ENCODE results near the gene SSX2. TPM values are rescaled to one million over a fixed set of nuclear protein-coding genes. Genes with fewer than 3 reads are reported as not detected.
"Not testable (repeated sequence)": the region's sequence is repeated elsewhere in the genome, so short reads cannot be mapped to it uniquely, and the experiment has no call there.

The SSX2 gene
- total RNA-seq = not detected

GRCh38 chrX:52707078-52707477, at the start of gene SSX2:
TSS of gene SSX2 (minus strand) at chrX:52707178. CDS start at chrX:52705749, 1,429 bp downstream.
- H3K4me1 Mint-ChIP-seq; H3K36me3 Mint-ChIP-seq (ENCODE audit: low read depth); H3K27me3 Mint-ChIP-seq; H3K4me3 Mint-ChIP-seq; H3K9me3 Mint-ChIP-seq; H3K27ac Mint-ChIP-seq; ATAC-seq (replicated peaks): not testable (repeated sequence)

- not testable (repeated sequence) for H3K4me3 Mint-ChIP-seq; H3K4me1 Mint-ChIP-seq; H3K9me3 Mint-ChIP-seq; ATAC-seq (replicated peaks); H3K36me3 Mint-ChIP-seq (ENCODE audit: low read depth); H3K27me3 Mint-ChIP-seq; H3K27ac Mint-ChIP-seq
Observed at GRCh38 chrX:52750952-52751351, 44.0 kb upstream of the SSX2 start, which contains the start of gene SSX2B. TSS of gene SSX2B (plus strand) at chrX:52751252. CDS start at chrX:52752681, 1,429 bp downstream.

- H3K36me3 Mint-ChIP-seq (ENCODE audit: low read depth); H3K4me3 Mint-ChIP-seq; ATAC-seq (replicated peaks); H3K4me1 Mint-ChIP-seq; H3K9me3 Mint-ChIP-seq; H3K27me3 Mint-ChIP-seq; H3K27ac Mint-ChIP-seq: not testable (repeated sequence)
Observed at GRCh38 chrX:52692034-52692433, 14.9 kb downstream of the SSX2 start.

- ATAC-seq (replicated peaks); H3K27ac Mint-ChIP-seq; H3K9me3 Mint-ChIP-seq; H3K4me3 Mint-ChIP-seq; H3K27me3 Mint-ChIP-seq; H3K36me3 Mint-ChIP-seq (ENCODE audit: low read depth); H3K4me1 Mint-ChIP-seq: not testable (repeated sequence)
Observed at GRCh38 chrX:52662218-52662617, 44.8 kb downstream of the SSX2 start.

- not testable (repeated sequence) for H3K4me1 Mint-ChIP-seq; H3K36me3 Mint-ChIP-seq (ENCODE audit: low read depth); H3K4me3 Mint-ChIP-seq; H3K27me3 Mint-ChIP-seq; ATAC-seq (replicated peaks); H3K27ac Mint-ChIP-seq; H3K9me3 Mint-ChIP-seq
Observed at GRCh38 chrX:52655475-52655874, 51.5 kb downstream of the SSX2 start.

GRCh38 chrX:52654800-52655199, 52.2 kb downstream of the SSX2 start, which contains the start of gene SSX7:
TSS of gene SSX7 (minus strand) at chrX:52654900. CDS start at chrX:52653472, 1,428 bp downstream.
- H3K9me3 Mint-ChIP-seq; H3K27ac Mint-ChIP-seq; H3K4me3 Mint-ChIP-seq; H3K4me1 Mint-ChIP-seq; H3K27me3 Mint-ChIP-seq; ATAC-seq (replicated peaks); H3K36me3 Mint-ChIP-seq (ENCODE audit: low read depth): not testable (repeated sequence)

- H3K27ac Mint-ChIP-seq, H3K9me3 Mint-ChIP-seq: not testable (repeated sequence)
Observed at GRCh38 chrX:52650676-52651075, 56.3 kb downstream of the SSX2 start.

GRCh38 chrX:52648956-52649355, 58.0 kb downstream of the SSX2 start:
- not testable (repeated sequence) for H3K36me3 Mint-ChIP-seq (ENCODE audit: low read depth); H3K9me3 Mint-ChIP-seq; H3K27me3 Mint-ChIP-seq; H3K4me3 Mint-ChIP-seq; H3K27ac Mint-ChIP-seq; H3K4me1 Mint-ChIP-seq; ATAC-seq (replicated peaks)

More at GRCh38 chrX:52650676-52651075, 56.3 kb downstream of the SSX2 start:
- not testable (repeated sequence) for ATAC-seq (replicated peaks); H3K36me3 Mint-ChIP-seq (ENCODE audit: low read depth); H3K4me3 Mint-ChIP-seq; H3K4me1 Mint-ChIP-seq; H3K27me3 Mint-ChIP-seq

Other genes with a start within 250 kb of the SSX2 start
- gene XAGE1A, start 211.4 kb downstream of the SSX2 start, total RNA-seq = not detected
- not detected for gene XAGE1B, start 190.1 kb downstream of the SSX2 start, total RNA-seq
- not detected for gene SSX7, start 52.3 kb downstream of the SSX2 start, total RNA-seq
- not detected for gene SSX2B, start 44.1 kb upstream of the SSX2 start, total RNA-seq
- not detected for gene SPANXN5, start 90.2 kb upstream of the SSX2 start, total RNA-seq
- not detected for gene XAGE5, start 104.1 kb upstream of the SSX2 start, total RNA-seq
- gene XAGE3, start 160.9 kb upstream of the SSX2 start, total RNA-seq = not detected
- 10 to 100 TPM; 12.4 to 16.1 TPM for gene FAM156B, start 190.2 kb upstream of the SSX2 start, total RNA-seq

Measured in activated T-helper 17 cell treated with anti-CD3 and anti-CD28 coated beads, Interleukin-2, amount 50 U/mL, for 72 hours (primary cell).